CD4-positive, alpha-beta T cell treated with Interleukin-15 for 4 hours (primary cell): ENCODE measurements around the gene SLC9A2.

Source experiments
- DNase-seq: peaks from one replicate; pipeline ENCODE4 v3.0.0-alpha.2; 2020; ENCODE audit warnings: low spot score

Gene SLC9A2

DNA sequence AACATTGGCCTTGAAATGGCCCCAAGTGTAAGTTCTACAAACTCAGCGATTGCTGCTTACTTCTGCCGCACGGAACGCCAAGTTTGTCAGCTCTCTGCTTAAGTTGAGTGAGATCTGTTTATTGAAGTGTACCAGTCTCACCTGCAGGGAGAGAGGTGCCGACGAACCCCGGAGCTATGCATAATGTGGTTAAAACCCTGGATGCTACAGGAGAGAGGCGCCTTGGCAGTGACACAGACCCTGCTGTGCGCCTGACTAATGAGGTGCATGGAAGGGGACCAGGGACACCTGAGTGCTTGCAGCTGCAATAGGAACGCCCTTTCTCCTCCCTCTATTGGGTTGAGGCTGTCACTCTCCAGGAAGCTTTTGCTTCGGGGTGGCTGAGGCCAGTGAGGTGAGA, 979 bp downstream of the SLC9A2 start:
- DNase-seq: no peak

DNA sequence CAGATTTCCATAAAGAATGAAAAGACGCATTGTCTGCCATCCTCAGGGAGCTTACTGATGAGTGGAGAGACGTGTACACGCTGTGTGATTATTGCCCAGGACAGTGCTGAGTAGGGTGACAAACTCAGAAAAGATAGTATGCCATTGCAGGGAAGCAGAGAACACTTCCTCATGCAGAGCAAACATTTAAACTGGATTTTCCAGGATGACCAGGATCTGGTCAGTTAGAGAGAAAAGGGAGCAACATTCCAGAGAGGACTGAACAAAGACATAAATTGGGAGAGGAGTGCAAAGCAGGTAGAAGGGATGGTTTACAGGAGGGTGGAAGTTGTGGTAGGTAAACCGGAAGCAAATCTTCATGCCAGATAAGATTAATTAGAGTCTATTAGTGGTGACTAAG, 2.3 kb downstream of the SLC9A2 start:
- DNase-seq: no peak

DNA sequence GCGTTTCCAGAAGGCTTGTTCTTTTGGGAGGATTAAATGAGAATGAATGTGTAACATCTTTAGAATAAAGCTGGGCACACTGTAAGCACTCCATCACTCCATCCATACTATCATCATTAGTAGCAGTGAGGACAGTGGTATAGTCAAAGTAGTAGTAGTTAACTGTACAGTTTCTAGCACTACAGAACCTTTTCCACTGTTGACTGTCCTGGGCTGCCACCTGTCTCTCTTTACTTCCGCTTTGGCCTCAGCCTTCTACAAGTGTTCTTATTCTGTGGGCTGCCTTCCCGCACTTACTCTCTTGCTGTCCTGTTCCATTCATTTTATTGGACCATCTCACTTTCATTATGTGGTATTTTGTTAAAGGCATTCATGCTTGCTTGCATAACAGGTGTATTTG, 3.3 kb downstream of the SLC9A2 start:
- no peak for DNase-seq

DNA sequence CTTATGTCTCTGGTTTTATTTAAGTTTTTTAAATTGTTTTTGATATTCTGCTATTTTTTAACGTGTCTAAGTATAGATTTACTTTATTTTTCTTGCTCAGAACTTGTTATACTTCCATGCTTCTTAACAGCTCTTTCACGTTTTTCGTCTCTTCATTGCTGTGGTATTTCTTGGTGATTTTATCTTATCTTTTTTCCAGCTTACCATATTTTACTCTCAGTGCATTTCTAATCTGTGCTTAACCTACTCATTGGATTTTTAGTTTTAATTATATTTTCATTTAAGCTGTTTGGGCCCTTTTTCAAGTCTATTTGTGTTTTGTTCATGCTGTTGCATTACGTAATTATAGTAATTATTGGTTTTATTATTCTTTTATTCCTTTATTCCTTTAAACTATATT, 11.1 kb downstream of the SLC9A2 start:
- DNase-seq: no peak

- no peak for DNase-seq
Measured at GRCh38 chr2:102632380-102633175, 13.2 kb downstream of the SLC9A2 start.

DNA sequence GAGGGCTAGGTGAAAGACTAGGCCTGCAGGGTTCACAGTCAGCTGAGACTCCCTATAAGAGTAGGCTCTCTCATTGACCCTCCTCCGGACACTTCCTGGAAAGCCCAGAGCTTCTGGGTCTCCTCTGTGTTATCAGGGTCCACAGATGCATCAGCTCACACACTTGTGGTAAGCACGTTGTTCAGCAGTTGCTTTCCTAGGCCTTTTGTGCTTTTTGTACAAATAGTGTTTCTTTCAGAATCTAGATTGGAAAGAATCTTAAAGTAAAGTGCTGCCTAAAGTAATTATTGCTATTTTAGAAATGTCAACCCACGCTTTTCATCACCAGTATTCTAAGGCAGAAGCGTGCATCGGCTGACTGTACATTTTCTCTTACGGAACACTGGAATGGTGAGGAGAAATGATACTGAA, 15.5 kb downstream of the SLC9A2 start:
- no peak for DNase-seq

GRCh38 chr2:102635317-102635716, 16.0 kb downstream of the SLC9A2 start:
- no peak for DNase-seq

DNA sequence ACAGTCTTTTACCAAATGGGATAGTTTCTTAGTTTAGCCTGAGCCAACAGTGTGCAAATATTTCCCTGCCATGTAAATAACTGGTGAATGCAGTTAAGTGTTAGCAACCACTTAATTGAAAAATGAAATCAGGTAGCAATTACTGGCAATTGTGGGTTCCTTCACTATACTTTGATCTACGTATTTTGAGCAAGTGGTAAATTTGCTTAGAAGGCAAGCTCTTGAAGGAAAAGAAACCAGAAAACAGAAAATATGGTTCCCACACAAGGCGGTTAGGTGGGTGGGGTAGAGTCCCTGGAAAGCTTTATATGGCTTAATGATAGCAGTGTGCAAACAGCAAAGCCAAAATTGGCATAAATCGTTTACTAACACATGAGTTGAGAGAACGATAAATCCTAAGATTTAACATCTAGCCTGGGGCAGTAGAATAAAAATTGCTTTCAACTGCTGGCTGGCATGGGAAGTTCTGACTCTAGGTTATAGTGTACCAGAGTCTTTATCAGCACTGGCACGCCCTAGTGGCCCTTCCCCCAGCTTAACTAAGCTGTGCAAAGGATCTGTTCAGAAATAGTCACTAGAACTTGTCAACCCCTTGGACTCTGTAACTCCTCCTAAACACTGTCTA, 17.0 kb downstream of the SLC9A2 start:
- no peak for DNase-seq

- no peak for DNase-seq
Measured at GRCh38 chr2:102637358-102637757, 18.0 kb downstream of the SLC9A2 start.

DNA sequence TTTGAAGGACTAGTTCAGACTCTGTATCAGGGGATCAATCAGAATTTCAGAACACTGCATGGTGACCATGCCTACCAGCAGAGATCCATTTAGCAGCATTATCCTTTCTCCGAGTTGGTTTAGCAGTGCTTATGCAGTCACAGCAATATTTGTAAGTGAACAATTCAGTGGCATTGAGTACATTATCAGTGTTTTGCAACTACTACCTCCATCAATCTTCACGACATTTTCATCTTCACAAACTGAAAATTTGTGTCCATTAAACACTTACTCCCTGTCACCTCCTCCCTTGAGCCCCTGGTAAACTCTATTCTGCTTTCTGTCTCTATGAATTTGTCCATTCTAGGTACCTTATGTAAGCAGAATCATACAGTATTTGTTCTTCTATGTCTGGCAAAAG, 20.1 kb downstream of the SLC9A2 start:
- no peak for DNase-seq

DNA sequence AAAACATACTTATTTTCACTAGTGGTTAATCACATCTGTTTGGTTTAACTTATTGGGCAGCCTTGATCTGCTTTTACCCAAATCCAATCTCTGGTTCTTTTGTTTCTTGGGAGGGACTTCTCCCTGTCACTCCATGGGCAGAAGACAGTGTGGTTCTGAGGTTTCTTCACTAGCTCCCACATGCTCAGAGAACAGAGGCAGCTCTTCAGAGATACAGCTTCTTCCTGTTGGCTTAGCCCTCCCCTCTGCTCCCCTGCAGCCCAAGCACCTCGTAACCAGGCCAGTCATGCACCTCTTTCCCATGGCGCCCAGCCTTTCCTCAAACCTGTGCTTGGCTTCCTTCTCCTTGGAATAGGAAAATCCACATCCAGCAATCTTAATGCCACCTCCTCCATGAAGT, 32.8 kb downstream of the SLC9A2 start:
- no peak for DNase-seq

- no peak for DNase-seq
Measured at GRCh38 chr2:102657770-102658169, 38.4 kb downstream of the SLC9A2 start.

DNA sequence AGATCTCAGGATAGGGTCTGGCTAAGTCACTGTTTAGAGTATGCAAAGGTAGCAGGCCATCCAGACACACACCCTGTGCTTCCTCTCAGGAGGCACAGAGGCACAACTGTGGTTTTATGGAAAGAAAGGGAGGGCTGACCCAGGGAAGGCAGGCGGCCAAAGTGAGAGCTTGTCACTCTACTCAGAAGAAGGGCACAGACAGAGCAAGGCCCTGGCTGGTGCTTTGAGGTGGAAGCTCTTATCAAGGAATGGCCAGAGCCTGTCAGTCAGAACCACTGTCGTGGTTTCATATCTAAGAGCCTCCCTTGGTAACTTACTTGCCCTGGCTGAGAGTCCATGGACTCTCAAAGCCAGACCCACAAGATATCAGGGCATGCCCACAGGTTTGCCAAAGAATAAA, 40.7 kb downstream of the SLC9A2 start:
- DNase-seq: no peak

DNA sequence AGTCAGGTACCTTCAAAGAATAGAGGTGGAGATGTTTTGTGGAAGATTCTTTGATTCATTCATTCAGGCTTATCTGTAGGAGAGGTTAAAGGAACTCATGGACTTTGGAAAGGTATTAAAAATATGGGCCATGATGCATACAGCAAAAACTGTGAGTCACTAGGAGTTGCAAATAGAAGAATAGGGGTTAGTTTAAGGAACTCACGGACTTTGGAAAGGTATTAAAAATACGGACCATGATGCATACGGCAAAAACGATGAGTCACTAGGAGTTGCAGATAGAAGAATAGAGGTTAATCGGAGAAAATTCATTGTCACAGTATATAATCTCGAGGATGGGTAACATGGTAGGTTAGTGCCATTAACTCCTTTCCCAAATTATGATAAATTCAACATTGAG, 41.2 kb downstream of the SLC9A2 start:
- no peak for DNase-seq

- no peak for DNase-seq
Measured at GRCh38 chr2:102661846-102662245, 42.5 kb downstream of the SLC9A2 start.

DNA sequence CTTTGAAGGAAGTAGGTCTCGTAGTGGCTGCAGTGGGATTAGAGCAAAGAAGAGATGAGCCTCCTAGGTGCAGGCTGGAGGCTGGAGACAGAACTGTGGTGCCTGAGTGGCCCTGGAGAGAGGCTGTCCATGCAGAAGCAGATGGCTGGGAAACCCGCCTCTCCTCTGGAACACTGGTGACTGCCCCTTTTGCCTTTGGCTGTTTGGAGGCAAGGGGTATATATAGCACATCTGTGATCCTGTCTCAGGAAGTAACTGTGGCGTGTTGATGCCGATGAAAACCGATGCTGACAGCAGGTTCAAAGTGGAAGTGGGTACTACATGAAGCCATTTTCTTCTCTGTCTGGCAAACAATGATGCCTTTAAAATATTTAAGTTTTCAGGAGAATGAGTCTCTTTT, 43.5 kb downstream of the SLC9A2 start:
- no peak for DNase-seq

DNA sequence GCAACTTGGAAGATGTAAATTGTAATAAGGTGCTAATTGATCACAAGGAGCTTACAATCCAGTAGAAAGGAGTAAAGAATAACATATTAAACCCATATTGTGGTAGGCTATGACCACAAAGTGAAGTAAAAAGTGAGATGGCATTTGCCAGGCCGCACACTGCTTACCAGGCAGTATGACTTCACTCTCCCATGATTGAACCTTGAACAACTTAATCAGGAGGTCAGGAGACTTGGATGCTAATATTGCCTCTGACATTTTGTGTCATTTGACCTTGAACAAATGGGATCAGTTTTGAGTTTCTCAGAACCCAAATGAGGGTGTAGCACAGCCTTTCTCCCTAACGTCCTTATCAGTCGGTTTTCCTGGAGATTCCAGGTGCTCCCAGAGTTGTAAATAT, 44.0 kb downstream of the SLC9A2 start:
- DNase-seq: no peak

DNA sequence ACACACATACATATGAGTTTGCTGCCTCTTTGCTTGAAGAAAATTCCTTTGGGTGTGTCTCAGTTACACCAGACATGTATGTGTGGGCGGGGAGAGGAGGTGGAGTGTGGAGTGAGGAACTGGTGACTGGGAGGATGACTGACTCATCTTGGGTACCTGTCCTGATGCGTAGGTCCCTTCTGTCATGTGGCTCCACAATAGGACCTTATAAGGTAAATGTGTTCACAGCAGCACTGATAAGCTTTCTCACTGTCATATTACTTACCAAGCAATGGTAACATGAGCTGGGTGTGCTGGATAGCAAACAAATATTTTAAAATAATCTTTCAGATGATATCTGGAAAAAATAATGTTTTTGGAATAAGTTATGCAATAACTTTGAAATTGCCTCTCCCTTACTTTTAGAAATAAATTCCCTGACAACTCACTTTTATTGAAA, 45.1 kb downstream of the SLC9A2 start:
- no peak for DNase-seq

- DNase-seq: no peak
Measured at GRCh38 chr2:102667072-102667471, 47.7 kb downstream of the SLC9A2 start.

DNA sequence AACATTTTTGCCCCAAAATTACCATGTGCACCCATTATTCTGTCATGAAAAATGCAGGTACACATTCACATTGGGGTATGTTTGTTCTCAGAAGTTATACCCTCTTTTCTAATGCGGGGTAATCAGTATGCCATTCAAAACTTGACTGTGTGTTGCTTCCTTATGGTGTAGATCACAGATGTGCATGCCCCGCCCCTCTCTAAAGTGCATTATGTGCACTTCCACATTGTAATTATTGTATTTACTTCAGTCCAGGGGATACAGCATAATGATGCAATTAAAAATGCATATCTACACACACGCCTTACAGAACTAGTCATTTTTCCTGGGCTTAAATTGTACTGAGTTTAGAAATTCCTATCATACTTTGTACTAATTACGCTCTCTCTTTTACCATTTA, 48.8 kb downstream of the SLC9A2 start:
- DNase-seq: no peak

GRCh38 chr2:102669401-102669800, 50.0 kb downstream of the SLC9A2 start:
- DNase-seq: no peak

- DNase-seq: no peak
Measured at GRCh38 chr2:102672107-102672776, 52.9 kb downstream of the SLC9A2 start.

DNA sequence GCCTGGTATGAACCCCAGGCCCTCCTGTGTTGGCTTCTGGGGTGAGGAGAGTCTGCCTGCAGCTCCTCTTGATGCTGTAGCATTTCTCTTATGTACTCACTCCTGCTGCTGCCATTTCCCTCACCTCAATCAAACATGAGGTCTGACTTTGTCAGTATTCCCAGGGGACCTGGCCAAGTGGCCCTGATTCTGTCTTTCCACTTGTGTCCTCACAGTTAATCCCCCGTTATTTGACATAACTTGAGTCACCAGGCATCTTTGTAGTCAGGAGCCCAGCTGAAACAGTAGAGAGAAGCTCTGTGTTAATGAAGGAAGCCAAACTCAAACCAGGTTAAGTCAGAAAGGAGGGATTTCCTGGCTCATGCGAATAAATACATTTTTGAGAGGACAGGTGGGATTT, 55.0 kb downstream of the SLC9A2 start:
- DNase-seq: no peak
